ENCODE data around the gene ASTE1. TPM values are rescaled to one million over a fixed set of nuclear protein-coding genes. Genes with fewer than 3 reads are reported as not detected.
"Not testable (repeated sequence)": the region's sequence is repeated elsewhere in the genome, so short reads cannot be mapped to it uniquely, and the experiment has no call there.

The ASTE1 gene
- total and polyA plus RNA-seq, 2 of the 8 experiments (the other 6 are each of a cell fraction or from before 2014, with no cell fraction given), result 6.4 TPM; not detected in 1

- TF ChIP-seq CBX8 (IDR thresholded peaks at IDR 0.05; ENCODE audit: borderline replicate concordance, low read depth, low read length), result no peak
- TF ChIP-seq RFX5 (IDR thresholded peaks at IDR 0.05; ENCODE audit: borderline replicate concordance, low read depth, low read length), result no peak
- no peak for TF ChIP-seq TAF1 (IDR thresholded peaks at IDR 0.05; ENCODE audit: low read depth, low read length)
- TF ChIP-seq TEAD4 (IDR thresholded peaks at IDR 0.05; ENCODE audit: low read depth, low read length), result no peak
- TF ChIP-seq RAD21 (IDR thresholded peaks at IDR 0.05 in 1 of 2, conservative IDR thresholded peaks at IDR 0.05 in 1 of 2; ENCODE audit: low read depth in 2 of 2, low read length in 2 of 2), result no peak
- no peak for TF ChIP-seq EZH2 (IDR thresholded peaks at IDR 0.05; ENCODE audit: low read depth, low read length, severe bottlenecking)
- TF ChIP-seq CHD1 (IDR thresholded peaks at IDR 0.05; ENCODE audit: low read depth, low read length), result no peak
- TF ChIP-seq PHF8 (conservative IDR thresholded peaks at IDR 0.05; ENCODE audit: low read depth, low read length), result no peak
Observed at GRCh38 chr3:130973406-130973805, 53.2 kb downstream of the ASTE1 start (continued).

- H2BK5ac ChIP-seq (ENCODE audit: low read depth, low read length); CTCF ChIA-PET (ENCODE audit: partially characterized antibody); H3K9me3 ChIP-seq (ENCODE audit: insufficient read depth in 2 of 2, low read depth in 1 of 2, low read length in 1 of 2); H4K20me1 ChIP-seq (replicated peaks in 1 of 2; ENCODE audit: control insufficient read depth in 1 of 2, insufficient read depth in 2 of 2, low read length in 2 of 2); H3K23me2 ChIP-seq (ENCODE audit: low read depth, low read length); H2BK20ac ChIP-seq (ENCODE audit: low read length); H3K79me1 ChIP-seq (ENCODE audit: low read depth, low read length); H2BK120ac ChIP-seq (replicated peaks; ENCODE audit: low read depth, low read length); H2AFZ ChIP-seq (ENCODE audit: low read length); H2BK15ac ChIP-seq (ENCODE audit: low read length); H3K27me3 ChIP-seq (replicated peaks in 1 of 4; ENCODE audit: control insufficient read depth in 3 of 4, extremely low read depth in 1 of 4, insufficient read depth in 3 of 4, low read length in 3 of 4); POLR2A ChIA-PET (ENCODE audit: partially characterized antibody); H3K14ac ChIP-seq (ENCODE audit: insufficient read length); H2BK12ac ChIP-seq (ENCODE audit: low read depth, low read length); H3K23ac ChIP-seq (ENCODE audit: insufficient read length); H3K18ac ChIP-seq (ENCODE audit: extremely low read depth, low read length); H4K8ac ChIP-seq (ENCODE audit: extremely low read depth, insufficient read depth, low read length); H3K4me3 ChIP-seq (ENCODE audit: extremely low read depth in 1 of 4, insufficient read depth in 2 of 4, low read depth in 3 of 4, low read length in 4 of 4); FAIRE-seq; H3K4me2 ChIP-seq (ENCODE audit: insufficient read depth in 1 of 2, low read depth in 2 of 2, low read length in 2 of 2); H3K56ac ChIP-seq (replicated peaks; ENCODE audit: insufficient read length, low read depth, low read length); DNase-seq (ENCODE audit: low read depth in 1 of 2, low spot score in 2 of 2); H3K27ac ChIP-seq (ENCODE audit: low read depth, low read length); H3K9ac ChIP-seq (replicated peaks in 1 of 4; ENCODE audit: extremely low read depth in 1 of 4, low read depth in 3 of 4, low read length in 3 of 4); H4K91ac ChIP-seq (replicated peaks; ENCODE audit: insufficient read length, low read length); H2AK5ac ChIP-seq (ENCODE audit: low read depth, low read length); H4K5ac ChIP-seq (ENCODE audit: insufficient read length, low read depth, low read length); H3K4me1 ChIP-seq (replicated peaks in 1 of 4; ENCODE audit: control insufficient read depth in 3 of 4, insufficient read depth in 4 of 4, low read length in 3 of 4); H3K79me2 ChIP-seq (ENCODE audit: control insufficient read depth in 1 of 2, insufficient read depth in 2 of 2, low read length in 2 of 2); H3K4ac ChIP-seq (replicated peaks; ENCODE audit: insufficient read length, low read depth, low read length): not testable (repeated sequence)
- WGBS, 2 experiments (ENCODE audit: extremely low coverage in 1 of 2, insufficient coverage in 1 of 2, insufficient read length in 1 of 2, insufficient replicate concordance in 2 of 2, low coverage in 1 of 2, low lambda C conversion rate in 2 of 2, missing lambda C conversion rate in 1 of 2), result 80% methylated on average over 2 of the region's 2 CpGs; no CpG with 5 or more reads in 1 of the 2 experiments
- peaks cover 0 to 13% (median 2%) of the 10 kb centered on the region in 4 experiments; a peak in 5 of 8 replicates for H3K36me3 ChIP-seq (ENCODE audit: control insufficient read depth in 2 of 4, insufficient read depth in 4 of 4, low read length in 3 of 4)
Observed at GRCh38 chr3:130972592-130972991, 54.0 kb downstream of the ASTE1 start.
